ENCODE data around the gene MIOX.

MIOX gene

GRCh38 chr22:50531962-50532674 lies 45.5 kb downstream of the MIOX start:
- no peak for DNase-seq

- DNase-seq = peak; percentile 29
These were observed 46.5 kb downstream of the MIOX start for GRCh38 chr22:50532824-50533796.

- DNase-seq = peak; percentile 92
These were observed 47.4 kb downstream of the MIOX start for GRCh38 chr22:50533856-50534711.

GRCh38 chr22:50535113-50535512 lies 48.5 kb downstream of the MIOX start:
- DNase-seq = no peak

GRCh38 chr22:50536226-50536625 lies 49.6 kb downstream of the MIOX start:
- DNase-seq = no peak

GRCh38 chr22:50537765-50538164 lies 51.1 kb downstream of the MIOX start:
- DNase-seq = no peak
